Ramos (cell line): Measurements from ENCODE around the gene SYCE3.
"Not testable (repeated sequence)": the region's sequence is repeated elsewhere in the genome, so short reads cannot be mapped to it uniquely, and the experiment has no call there.

Experiments used
- in situ Hi-C: fragments of 300-500 bp; cut with MboI; formaldehyde crosslinking; loops from one replicate; pipeline ENCODE4 v1.14.3; 2022; ENCODE audit warnings: low sequenced_read_pairs; ENCODE audit not compliant: unreplicated experiment

SYCE3 gene

DNA sequence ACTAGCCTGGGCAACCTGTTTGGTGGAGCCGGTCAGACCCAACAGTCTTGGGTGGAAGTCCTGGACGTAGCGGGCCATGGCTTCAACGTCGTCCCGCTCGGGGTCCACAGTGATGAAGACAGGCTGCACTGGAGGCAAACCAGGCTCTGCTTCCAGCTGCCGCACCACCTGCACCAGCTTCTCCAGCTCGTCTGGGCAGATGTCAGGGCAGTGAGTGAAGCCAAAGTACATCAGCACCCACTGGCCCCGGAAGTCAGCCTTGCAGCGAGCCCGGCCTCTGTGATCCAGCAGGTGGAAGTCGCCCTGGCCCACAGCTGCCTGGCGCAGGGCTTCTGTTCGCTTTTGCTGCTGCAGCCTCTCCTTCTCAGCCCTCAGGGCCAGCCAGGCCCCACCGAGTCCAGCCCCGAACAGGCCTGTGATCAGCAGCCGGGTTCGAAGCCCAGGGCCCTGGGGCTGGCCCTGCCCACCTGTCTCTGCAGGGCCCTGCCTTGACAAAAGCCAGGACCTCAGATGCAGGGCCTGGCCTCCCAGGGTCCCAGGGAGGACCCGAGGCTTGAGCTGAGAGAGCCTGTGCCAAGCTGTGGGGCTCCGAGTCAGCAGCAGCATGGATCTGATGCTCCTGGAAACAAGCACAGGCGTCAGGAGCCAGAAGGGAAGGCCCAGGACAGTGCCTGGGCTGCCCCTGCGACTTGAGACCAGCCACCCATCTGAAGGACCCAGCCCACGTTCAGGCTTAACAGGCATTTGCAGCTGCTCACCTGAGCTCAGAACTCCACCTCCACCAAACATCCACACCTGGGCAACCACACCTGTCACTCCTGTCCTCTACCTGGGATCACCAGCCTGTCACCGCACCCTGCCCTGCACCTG lies 38.7 kb downstream of the SYCE3 start:
- in situ Hi-C loops = no loop called here

DNA sequence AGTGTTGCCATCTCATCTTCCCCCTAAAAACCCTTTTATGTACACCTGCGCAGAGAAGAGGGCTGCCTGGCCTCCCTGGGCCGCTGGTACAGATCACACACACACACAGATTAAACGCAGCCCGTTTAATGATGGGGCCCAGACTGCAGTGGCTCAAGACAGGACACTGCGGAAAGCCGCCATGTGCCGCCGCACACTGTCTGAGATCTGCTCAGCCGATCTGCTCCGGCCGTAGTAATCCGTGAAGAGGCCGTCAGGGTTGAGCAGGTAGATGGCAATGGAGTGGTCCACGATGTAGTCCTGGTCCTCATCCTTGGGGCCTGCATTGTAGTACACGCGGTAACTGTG lies 39.3 kb downstream of the SYCE3 start:
- in situ Hi-C loops = no loop called here

DNA sequence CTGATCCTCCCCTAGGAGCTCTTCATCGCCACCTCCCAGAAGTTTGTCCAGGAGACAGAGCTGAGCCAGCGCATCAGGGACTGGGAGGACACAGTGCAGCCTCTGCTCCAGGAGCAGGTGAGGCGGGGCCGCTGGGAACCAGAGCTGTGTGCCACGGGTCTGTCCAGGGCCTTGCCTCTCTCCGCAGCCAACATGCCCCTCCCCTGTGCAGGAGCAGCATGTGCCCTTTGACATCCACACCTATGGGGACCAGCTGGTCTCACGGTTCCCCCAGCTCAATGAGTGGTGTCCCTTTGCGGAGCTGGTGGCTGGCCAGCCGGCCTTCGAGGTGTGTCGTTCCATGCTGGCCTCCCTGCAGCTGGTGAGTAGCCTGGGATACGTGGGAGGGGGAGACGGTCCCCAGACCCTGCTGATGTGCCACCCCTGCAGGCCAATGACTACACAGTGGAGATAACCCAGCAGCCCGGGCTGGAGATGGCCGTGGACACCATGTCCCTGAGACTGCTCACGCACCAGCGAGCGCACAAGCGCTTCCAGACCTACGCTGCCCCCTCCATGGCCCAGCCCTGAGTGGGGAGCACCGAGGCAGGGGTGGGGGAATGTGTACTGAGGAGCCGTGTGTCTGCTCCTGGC lies 39.8 kb downstream of the SYCE3 start:
- in situ Hi-C loops = no loop called here

DNA sequence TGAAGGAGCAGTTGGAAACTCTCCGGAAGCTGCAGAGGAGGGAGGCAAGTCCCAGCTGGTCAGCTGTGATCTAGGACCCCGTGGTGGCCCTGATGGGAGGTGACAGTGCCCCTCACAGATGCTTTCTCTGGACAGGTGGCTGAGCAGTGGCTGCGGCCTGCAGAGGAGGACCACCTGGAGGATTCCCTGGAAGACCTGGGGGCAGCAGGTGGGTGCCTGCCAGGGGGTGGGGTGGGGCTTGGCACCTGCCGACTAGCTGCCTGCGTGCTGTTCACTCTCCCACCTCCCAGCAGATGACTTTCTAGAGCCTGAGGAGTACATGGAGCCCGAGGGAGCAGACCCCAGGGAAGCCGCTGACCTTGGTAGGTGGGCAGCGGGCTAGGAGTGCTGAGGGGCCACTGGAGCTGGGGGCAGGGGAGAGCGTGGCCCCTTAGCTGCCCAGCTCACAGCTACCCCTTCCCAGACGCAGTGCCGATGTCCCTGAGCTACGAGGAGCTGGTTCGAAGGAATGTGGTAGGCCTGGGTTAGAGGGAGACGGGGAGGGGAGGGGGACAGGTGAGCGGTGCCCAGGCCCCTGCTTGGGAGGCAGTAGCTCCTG lies 40.4 kb downstream of the SYCE3 start:
- in situ Hi-C loops = no loop called here

DNA sequence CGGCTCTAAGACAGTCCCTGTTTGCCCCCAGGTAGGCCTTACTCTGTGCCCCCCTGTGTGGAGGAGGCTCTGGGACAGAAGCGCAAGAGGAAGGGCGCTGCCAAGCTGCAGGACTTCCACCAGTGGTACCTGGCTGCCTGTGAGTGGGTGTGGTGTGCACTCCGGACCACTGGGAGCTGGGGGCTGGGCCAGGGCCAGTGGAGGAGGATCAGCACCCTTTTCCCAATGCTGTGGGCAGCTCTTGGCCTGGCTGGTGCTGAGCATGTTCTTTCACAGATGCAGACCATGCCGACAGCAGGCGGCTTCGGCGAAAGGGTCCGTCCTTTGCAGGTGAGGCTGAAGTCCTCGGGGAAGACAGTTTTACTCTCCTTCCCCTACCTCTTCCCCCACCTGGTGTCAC lies 41.0 kb downstream of the SYCE3 start:
- in situ Hi-C loops = no loop called here

DNA sequence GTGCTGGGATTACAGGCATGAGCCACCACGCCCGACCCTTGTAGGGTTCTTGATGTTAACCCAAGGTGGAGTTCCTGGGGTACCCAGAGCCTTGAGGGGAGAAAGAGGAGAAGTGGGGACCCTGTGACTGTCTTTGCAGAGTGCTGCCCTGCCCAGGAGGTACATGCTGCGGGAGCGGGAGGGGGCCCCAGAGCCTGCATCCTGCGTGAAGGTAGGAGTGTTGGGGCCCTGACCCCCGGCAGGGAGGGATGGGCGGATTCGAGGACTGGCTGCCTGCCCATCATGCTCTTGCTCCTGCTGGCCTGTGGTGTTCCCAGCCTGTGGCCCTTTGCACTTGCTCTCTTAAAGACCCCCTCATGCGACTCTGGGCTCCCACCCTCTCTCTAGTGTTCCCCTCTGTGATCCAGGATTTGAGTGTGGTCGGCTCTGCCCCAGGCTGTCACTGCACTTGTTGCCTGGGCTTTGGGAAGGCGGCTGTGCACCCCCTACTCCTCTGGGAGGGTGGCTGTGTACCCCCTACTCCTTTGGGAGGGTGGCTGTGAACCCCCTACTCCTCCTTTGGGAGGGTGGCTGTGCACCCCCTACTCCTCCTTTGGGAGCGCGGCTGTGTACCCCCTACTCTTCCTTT lies 41.8 kb downstream of the SYCE3 start:
- in situ Hi-C loops = no loop called here

DNA sequence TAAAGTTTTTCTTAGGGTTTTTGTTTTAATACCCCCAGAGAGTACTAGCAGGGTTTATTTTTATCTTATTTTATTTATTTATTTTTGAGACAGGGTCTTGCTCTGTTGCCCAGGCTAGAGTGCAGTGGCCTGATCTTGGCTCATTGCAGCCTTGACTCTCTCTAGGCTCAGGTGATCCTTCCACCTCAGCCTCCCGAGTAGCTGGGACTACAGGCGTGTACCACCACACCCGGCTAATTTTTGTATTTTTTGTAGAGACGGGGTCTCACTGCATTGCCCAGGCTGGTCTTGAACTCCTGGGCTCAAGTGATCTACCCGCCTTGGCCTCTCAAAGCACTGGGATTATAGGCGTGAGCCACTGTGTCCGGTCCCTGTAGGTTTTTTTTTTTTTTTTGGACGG lies 42.5 kb downstream of the SYCE3 start:
- in situ Hi-C loops = not testable (repeated sequence)

DNA sequence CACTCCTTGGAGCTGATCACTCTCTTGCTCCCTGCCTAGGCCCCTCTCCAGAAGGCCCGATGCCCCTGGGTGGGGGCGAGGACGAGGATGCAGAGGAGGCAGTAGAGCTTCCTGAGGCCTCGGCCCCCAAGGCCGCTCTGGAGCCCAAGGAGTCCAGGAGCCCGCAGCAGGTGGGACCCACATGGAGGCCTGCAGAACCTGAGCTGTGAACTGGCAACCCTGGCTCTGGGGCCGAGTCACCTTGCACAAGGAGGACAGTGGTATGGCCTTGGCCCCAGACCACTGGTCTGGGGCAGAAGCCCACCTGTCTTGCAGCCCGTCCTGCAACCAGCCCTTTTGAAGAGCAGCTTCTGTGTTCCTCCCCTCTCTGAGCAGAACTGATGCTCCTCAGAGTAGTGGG lies 43.6 kb downstream of the SYCE3 start:
- in situ Hi-C loops = no loop called here

DNA sequence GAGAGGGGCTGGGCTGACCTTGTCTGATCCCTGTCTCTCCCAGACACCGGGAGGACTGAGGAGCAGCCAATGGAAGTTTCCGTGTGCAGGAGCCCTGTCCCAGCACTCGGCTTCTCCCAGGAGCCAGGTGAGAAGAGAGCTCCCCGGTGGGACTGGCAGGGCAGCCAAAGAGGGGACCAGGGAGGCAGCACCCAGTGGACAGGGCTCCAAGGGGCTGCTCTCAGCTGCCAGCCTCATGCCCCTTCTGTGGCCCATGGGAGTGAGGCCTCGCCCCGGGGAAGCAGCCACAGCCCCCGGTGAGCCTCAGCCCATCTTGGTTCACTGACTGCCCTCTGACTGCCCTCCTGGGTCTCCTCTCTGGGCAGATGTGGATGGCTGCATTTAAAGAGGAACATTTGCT lies 44.1 kb downstream of the SYCE3 start:
- in situ Hi-C loops = no loop called here

DNA sequence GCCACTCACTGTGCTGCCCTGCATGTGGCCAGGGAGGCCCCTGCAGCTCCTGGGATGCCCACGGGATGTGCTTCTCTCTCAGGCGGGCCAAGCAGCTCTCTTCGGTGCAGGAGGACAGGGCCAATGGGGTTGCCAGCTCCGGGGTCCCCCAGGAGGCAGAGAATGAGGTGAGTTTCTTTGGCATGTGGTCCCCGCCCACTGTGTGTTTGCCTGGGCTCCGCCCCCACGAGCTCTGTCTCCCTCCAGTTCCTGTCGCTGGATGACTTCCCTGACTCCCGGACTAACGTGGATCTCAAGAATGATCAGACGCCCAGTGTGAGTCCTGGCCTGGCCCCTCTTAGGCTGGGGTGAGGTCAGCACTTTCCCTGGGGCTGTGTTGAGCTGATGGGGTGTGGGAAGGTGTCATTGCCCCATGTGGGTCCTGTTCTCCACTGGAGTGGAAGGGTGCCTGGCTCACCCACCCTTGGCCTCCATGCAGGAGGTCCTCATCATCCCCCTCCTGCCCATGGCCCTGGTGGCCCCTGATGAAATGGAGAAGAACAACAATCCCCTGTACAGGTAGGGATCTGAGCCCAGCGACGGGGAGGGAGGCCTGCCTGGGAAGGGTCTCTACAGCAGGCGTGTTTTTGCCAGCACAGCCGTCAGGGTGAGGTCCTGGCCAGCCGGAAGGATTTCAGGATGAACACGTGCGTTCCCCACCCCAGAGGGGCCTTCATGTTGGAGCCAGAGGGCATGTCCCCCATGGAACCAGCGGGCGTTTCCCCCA lies 45.0 kb downstream of the SYCE3 start:
- in situ Hi-C loops = no loop called here

DNA sequence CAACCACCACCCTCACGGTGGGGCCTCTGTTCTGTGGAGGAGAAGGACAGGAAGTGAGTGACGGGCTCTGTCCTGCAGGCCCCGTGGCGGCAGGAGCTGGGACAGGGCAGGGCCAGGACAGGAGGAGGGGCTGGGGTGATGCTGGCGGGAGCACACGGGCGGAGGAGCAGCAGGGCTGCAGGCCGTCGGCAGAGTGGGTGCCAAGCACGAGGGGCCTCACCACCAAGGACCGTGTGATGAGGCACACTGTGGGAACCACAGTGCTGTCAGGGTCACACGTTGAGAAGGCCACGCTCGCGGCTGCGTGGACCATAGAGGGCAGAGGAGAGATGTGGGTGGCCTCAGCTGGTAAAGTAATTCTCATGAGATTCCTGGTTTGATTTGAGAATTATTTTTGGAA lies 45.8 kb downstream of the SYCE3 start:
- in situ Hi-C loops = no loop called here

DNA sequence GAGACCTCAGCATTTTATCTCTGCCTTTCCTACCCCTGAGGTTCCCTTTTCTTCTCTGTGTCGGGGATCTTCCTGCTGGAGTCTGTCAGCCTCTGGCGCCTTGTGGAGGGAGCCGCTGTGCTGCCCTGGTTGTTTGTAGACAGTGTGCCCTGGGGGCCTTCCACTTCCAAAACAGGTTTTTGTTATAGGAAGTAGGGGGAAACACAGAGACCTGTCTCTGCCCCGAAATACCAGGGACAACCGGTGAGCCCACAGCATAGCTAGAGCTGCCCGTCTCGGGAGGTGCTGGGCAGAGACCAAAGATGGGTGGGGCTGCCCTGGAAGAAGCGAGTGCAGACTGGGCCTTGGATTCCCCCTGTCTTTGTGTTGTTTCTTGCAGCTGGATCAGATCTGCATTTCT lies 46.7 kb downstream of the SYCE3 start:
- in situ Hi-C loops = no loop called here

DNA sequence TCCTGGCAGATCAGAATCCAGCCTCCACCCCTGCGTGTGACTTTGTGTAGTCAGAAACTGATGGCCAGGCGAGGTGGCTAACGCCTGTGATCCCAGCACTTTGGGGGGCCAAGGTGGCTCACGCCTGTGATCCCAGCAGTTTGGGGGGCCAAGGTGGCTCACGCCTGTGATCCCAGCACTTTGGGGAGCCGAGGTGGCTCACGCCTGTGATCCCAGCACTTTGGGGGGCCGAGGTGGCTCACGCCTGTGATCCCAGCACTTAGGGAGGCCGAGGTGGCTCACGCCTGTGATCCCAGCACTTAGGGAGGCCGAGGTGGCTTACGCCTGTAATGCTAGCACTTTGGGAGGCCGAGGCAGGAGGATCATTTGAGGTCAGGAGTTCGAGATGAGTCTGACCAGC lies 49.5 kb downstream of the SYCE3 start:
- in situ Hi-C loops = no loop called here

DNA sequence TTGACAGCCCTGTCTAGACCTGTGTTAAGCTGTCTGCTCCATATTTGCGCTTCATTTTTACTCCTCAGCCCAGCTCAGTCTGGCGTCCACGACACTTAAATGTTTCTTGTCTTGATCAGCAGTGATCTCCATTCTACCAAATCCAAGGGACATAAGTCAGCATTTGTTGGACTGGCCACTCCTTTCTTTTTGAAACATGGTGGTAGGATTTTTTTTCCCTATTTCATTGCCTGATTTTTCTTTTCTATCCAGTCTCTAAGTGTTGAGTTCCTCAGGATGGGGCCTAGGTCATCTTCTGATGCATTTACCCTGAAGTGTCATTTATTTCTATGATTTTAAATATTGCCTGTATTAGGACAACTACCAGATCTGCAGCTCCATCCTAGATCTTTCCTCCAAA lies 53.8 kb downstream of the SYCE3 start:
- in situ Hi-C loops = no loop called here

DNA sequence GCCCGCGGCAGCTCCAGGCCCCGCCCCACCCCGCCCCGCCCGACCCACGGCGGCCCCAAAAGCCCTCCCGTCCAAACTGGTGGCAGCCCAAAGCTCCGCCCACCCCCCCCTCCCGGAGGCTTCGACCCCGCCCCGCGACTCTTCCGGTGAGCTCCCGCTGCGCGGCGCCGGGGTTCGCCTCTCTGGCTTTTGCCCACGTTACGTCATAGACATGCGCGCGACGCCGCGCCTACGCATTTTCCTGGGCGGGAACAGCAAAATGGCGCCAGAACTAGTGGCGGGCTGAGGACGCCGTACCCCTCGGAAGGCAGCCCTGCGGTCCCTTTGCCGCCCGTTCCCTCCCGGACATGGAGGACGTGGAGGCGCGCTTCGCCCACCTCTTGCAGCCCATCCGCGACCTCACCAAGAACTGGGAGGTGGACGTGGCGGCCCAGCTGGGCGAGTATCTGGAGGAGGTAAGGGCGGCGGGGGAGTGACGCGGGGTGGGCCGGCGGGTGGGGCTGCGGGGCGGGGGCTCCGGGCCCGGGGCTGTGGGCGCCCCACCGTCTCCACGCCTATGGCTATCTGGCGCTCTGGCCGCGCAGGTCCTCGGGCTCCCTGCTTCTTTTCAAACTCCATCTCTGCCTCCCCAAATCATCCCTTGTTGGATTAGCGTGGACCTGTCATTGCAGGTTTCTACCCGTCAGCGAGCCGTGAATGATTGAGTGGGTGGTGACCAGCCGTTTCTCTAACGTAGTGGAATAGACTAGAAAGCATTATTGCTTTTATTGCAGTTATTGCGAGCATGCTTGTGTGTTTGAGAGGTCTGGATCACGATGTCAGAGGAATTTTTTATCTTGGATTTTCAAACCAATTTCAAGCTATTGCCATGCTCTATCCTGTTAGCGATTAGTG lies 54.5 kb downstream of the SYCE3 start, which contains the start of gene NCAPH2:
Gene NCAPH2 (plus strand): TSS at position 234 of the 894 bp plus-strand sequence. CDS start 114 bp downstream, at position 348.
- in situ Hi-C loops = no loop called here

DNA sequence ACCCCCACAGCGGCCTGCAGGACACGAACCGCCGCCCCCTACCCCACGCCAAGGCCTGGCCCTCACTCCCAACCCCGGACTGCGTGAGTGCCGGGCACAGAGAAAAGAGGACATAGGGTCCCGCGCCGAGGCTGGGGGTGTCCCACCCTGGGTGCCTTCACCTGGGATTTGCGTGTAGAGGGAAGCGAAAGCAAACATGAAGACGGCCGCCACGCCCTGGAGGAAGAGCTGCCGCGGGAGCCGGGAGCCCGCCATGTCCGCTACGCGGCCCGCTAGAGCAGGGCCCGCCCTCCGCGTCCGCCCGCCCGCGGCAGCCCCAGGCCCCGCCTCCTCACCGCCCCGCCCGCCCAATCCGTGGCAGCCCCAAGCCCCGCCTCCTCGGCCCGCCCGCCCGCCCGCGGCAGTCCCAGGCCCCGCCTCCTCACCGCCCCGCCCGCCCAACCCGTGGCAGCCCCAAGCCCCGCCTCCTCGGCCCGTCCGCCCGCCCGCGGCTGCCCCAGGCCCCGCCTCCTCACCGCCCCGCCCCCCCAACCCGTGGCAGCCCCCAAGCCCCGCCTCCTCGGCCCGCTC lies 55.2 kb downstream of the SYCE3 start, which contains the start of gene LMF2:
Gene LMF2 (minus strand): TSS at position 282 of the 570 bp plus-strand sequence. CDS start 27 bp downstream, at position 255.
- in situ Hi-C loops = no loop called here

DNA sequence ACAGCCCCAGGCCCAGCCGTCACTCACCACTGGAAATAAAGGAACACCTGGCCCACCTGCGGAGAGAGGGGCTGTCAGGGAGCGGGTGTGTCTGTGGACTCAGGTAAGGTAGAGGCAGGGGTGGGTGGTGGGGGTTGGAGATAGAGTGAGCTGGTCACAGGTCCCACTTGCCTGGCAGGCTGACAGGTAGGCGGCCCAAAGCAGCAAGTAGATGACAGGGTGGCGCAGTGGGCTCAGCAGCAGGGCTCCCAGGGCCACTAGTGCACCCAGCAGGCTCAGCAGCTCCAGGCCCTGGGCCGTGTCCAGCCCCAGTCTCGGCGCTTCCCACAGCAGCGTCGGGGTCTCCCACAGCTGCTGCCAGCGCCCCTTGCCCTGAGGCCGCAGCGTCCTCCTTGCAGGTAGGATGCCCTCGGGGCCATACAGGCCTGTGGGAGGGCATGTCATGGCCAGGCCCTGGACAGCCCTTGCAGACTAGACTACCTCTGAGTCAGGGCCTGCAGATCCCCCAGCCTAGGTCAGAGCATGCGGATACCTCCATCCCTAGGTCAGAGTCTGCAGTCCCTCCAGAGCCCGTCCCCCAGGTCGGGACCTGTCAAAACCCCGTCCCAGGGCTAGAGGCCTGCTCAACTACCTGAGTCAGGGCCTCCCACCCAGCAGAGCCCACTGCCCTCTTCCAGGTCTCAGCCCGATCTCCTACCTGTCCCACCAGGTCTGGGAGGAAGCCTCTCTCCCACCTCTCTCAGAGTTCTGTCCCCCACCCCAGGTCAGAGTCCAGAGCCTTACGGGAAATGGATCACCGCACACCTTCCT lies 55.9 kb downstream of the SYCE3 start:
- in situ Hi-C loops = no loop called here
